HG03558 (cell line): ENCODE data around the gene IL7R.

Experiments used
- ATAC-seq: cut with Tn5 transposase; IDR thresholded peaks from one replicate; pipeline ENCODE4 v1.9.1; 2021; ENCODE audit warnings: moderate number of reproducible peaks; ENCODE audit not compliant: unreplicated experiment; ENCODE audit errors: extremely low read depth

The IL7R gene

DNA sequence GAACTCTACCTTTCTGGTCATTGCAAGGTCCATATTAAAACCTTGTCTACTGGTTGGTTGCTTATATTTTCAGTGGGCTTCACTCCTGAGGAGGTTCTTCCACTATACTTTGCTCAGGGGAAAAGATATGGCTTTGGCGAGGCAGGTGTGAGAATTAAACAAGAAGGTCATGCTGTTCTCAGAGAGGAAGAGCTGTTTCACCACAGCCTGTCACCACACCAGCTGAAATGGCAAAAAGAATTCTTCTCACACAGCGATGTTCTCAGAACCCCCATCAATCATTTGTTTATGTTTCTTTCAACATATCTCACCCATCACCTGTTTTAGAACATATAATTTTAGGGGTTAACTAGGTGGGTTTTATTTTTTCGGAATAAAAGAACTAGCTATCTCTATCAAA lies 43.1 kb downstream of the IL7R start:
- no peak for ATAC-seq

- no peak for ATAC-seq
These were observed 44.4 kb downstream of the IL7R start for GRCh38 chr5:35900972-35901695.

DNA sequence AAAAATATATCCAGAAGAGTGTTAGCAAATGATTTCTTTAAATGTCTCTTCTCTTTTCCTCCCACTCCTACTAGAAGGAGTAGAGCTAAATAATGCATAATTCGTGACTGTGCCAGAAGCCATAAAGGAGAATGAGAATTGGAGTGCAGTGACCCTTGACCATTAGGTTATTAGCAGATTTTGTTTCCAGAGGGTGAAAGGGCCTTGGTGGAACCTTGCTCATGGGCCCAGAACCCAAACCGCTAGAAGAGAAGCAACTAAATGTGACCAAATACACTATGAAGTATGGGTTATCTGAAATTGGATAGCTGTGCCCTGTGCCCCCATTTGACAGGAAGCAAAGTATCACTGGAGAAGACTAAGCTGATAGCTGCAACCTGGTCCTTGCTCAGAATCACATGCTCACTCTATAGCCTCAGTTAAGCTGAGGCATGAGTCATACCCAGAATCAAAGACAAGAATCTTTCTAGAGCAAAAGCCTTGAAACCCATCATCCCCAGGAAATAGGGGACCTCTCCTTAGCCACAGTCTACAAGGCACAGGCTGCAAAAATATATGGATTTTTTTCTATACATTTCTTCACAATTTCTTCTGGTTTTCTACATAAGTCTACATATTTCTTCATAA lies 45.5 kb downstream of the IL7R start:
- ATAC-seq = no peak

DNA sequence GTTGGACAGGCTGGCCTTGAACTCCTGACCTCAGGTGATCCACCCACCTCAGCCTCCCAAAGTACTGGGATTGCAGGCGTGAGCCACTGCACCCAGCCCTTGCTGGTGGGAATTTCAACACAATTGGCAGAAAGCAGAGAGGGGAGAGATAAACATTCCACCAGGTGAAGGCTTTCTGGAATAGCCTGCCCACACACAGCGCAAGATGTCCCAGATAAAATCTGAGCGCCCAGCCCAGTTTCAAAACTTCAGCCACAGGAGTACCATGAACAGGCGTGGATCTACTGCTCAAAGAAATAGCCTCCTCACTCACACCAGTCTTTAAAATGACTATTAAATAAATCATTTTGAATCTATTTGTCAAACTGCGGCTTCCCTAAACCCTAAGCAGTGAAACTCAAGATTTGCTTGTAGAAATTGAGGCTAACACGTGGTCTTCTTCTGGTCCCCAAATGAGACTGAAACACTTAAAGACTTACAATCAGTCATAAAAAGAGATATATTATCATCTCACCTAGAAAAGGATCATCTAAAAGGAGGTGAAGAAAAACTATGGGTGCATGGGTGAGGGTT lies 47.0 kb downstream of the IL7R start:
- ATAC-seq = no peak

DNA sequence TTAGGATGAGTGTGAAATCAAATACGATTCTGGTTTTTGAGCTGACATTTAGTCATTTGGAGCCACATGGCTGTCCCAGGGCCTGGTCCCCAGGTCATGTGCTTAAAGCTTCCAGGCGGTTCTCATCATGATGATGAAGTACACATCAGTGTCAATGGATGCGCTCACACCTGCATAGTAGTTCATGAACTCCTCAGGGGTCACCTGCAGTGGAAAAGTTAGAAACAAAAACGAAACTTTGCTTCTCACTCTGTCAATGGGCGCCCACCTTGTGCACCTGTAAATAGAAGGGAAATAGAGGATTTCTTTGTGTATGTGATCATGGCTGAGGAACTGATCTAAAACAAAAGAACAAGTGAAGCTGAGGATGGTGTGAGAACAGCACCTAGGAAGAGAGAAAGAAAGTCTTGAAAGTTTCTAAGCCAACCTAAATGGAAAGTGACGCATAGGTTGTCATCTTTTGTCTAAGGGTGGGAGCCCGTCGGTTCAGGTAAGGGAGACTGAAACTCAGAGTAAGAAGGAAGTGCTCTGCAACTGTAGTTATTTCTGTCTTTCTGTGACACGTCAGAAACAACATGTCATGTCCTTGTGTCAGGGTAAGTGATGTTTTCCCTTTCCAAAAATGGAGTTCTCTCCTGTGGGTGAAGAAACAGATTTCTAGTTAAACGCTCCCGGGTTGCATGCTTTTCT lies 47.9 kb downstream of the IL7R start:
- peak; percentile 40 for ATAC-seq

- ATAC-seq = no peak
These were observed 51.5 kb downstream of the IL7R start for GRCh38 chr5:35908228-35908627.

DNA sequence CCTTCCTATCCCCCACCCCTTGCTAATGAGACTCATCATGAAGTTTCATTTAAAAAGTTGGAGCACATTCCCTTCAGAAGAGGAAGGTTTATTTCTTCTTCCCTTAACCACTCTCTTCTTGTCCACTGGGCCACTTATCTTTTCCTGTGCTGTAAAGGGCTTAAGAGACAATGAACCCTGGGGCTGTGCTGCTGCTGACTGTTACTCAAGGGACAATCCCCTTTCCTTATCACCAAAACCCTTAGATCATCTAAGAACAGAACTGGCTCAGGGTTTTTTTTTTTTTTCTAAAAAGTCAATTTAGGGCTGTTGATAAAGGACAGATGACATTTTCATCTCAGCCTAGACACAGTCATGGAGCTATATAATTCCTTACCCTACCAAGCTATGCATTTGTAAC lies 52.1 kb downstream of the IL7R start:
- no peak for ATAC-seq

DNA sequence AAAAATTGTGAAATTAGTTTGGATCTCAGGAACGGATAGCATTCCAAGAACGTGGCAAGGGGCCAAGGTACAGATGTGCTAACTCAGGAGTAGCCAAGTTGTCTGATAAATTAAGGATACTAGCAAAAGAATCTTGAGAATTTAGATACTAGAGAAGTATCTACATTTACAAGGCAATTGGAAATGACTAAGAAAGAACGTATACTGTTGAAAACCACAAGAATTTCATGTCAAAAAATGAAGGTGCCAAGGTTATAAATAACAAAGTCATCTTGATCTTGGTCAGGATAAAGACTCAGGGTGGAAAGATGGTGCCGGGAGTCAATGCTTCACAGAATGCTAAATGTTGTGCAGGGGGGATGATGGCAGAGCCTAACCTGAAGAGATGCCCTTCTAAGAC lies 62.5 kb downstream of the IL7R start:
- ATAC-seq = no peak

- ATAC-seq = no peak
These were observed 64.2 kb downstream of the IL7R start for GRCh38 chr5:35920890-35921289.

GRCh38 chr5:35921930-35922329 lies 65.2 kb downstream of the IL7R start:
- ATAC-seq = no peak

DNA sequence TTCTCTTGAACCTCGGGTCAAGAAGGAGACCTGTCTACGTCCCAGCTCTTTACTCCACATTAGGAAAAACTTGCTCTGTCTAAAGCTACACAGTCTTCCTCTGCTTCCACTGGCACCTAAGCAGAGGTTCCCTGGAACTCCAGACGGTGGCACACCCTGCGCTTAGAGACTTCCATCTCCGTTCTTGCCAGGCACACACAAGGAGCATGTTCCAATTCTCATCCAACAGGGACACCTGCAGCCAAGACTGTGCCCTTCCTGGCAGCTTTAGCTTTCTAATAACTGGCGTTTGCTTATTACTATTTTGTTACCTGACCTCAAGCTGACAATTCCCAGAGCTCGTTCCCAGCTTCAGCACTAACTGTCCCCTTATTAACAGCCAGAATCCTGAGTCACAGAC lies 65.8 kb downstream of the IL7R start:
- ATAC-seq = no peak

GRCh38 chr5:35924122-35924949 lies 67.6 kb downstream of the IL7R start:
- ATAC-seq = no peak

- no peak for ATAC-seq
These were observed 68.4 kb downstream of the IL7R start for GRCh38 chr5:35924950-35925722.

- ATAC-seq = peak; percentile 46
These were observed 69.8 kb downstream of the IL7R start for GRCh38 chr5:35926389-35927051.
